H54 (cell line): ENCODE data around the gene FAM236D.
"Not testable (repeated sequence)": the region's sequence is repeated elsewhere in the genome, so short reads cannot be mapped to it uniquely, and the experiment has no call there.

Experiments
- DNase-seq: peaks from one replicate; pipeline ENCODE4 v3.0.0; 2011; ENCODE audit warnings: low spot score, mixed read lengths; ENCODE audit not compliant: insufficient read length
- FAIRE-seq: peaks from 3 replicates; lab custom pipeline; 2011; peaks lifted over from hg19 to GRCh38; lab: Jason Lieb, UNC

Gene FAM236D

GRCh38 chrX:72808110-72808509 is at the start of gene FAM236D:
Gene FAM236D, minus strand, starts transcription at chrX:72808210. Its CDS starts 100 bp downstream, at chrX:72808110.
- FAIRE-seq, result not testable (repeated sequence)

GRCh38 chrX:72837532-72837931 is 29.5 kb upstream of the FAM236D start:
- DNase-seq, FAIRE-seq: not testable (repeated sequence)

More at GRCh38 chrX:72808110-72808509, at the start of gene FAM236D:
- DNase-seq, result not testable (repeated sequence)

GRCh38 chrX:72830701-72831100 is 22.7 kb upstream of the FAM236D start:
- FAIRE-seq, DNase-seq: not testable (repeated sequence)

GRCh38 chrX:72790390-72790789 is 17.6 kb downstream of the FAM236D start:
- FAIRE-seq, result not testable (repeated sequence)

GRCh38 chrX:72788142-72788541 is 19.9 kb downstream of the FAM236D start:
- not testable (repeated sequence) for FAIRE-seq

More at GRCh38 chrX:72790390-72790789, 17.6 kb downstream of the FAM236D start:
- DNase-seq, result not testable (repeated sequence)

GRCh38 chrX:72783964-72784363 is 24.0 kb downstream of the FAM236D start:
- not testable (repeated sequence) for DNase-seq, FAIRE-seq

More at GRCh38 chrX:72788142-72788541, 19.9 kb downstream of the FAM236D start:
- DNase-seq, result not testable (repeated sequence)

GRCh38 chrX:72783365-72783936 is 24.6 kb downstream of the FAM236D start:
- not testable (repeated sequence) for DNase-seq, FAIRE-seq

GRCh38 chrX:72782560-72782959 is 25.4 kb downstream of the FAM236D start, which contains the start of gene FAM236B:
Gene FAM236B, minus strand, starts transcription at chrX:72782660. Its CDS starts 100 bp downstream, at chrX:72782560.
- DNase-seq, FAIRE-seq: not testable (repeated sequence)

- FAIRE-seq, DNase-seq: not testable (repeated sequence)
Measured at GRCh38 chrX:72778146-72778545, 29.9 kb downstream of the FAM236D start.

GRCh38 chrX:72777467-72777790 is 30.6 kb downstream of the FAM236D start:
- not testable (repeated sequence) for DNase-seq, FAIRE-seq

- FAIRE-seq, DNase-seq: not testable (repeated sequence)
Measured at GRCh38 chrX:72776653-72777466, 31.1 kb downstream of the FAM236D start, which contains the start of gene DMRTC1B. Gene DMRTC1B, plus strand, starts transcription at chrX:72776890. Its CDS starts 68,246 bp downstream, at chrX:72845136.

GRCh38 chrX:72760454-72760853 is 47.6 kb downstream of the FAM236D start:
- DNase-seq, FAIRE-seq: not testable (repeated sequence)
